B cell (primary cell): ENCODE measurements around the gene ZFP2. TPM values are rescaled to one million over a fixed set of nuclear protein-coding genes. Genes with fewer than 3 reads are reported as not detected.

Experiments used
- ATAC-seq: fragments of 200-7000 bp; cut with Tn5 transposase; one replicate; pipeline ENCODE4 v1.10.0; 2021; ENCODE audit warnings: low read depth, mild to moderate bottlenecking, moderate number of reproducible peaks, moderate library complexity
- CTCF ChIA-PET: fragments of 350-600 bp; sonication (Branson Sonifier 250); formaldehyde crosslinking; loops from one replicate; lab custom pipeline; 2021; ENCODE audit warnings: antibody characterized with exemption, inconsistent platforms; lab: Charles Lee
- POLR2A ChIA-PET: fragments of 350-600 bp; sonication (Branson Sonifier 250); formaldehyde crosslinking; loops from one replicate; lab custom pipeline; 2021; ENCODE audit warnings: antibody characterized with exemption; lab: Charles Lee
- DNase-seq: peaks from one replicate; pipeline ENCODE4 v3.0.0; 2013
- H2AFZ ChIP-seq: 2 replicates; pipeline ENCODE4 v1.6.1; 2012; ENCODE audit warnings: mild to moderate bottlenecking, low read depth, low read length; ENCODE audit not compliant: insufficient read depth, poor library complexity, severe bottlenecking
- H3K27ac ChIP-seq, 2 donors: 1 replicate in 1 of 2; 2 replicates in 1 of 2; pipeline ENCODE4 v1.5.1; 2012 to 2013; ENCODE audit warnings: low read length in 2 of 2, mild to moderate bottlenecking in 2 of 2, moderate library complexity in 1 of 2
- H3K27me3 ChIP-seq, 4 experiments: fragments of 200-600 bp in 1 of 4; sonication (generic) in 1 of 4; replicated peaks in 1 of 4; 1 replicate in 2 of 4; 2 replicates in 2 of 4; pipeline versions ENCODE4 v1.6.1 to v1.7.0; 2013 to 2016; ENCODE audit warnings: low read length in 3 of 4, mild to moderate bottlenecking in 2 of 4, mixed read lengths in 1 of 4, moderate library complexity in 1 of 4; ENCODE audit not compliant: insufficient read depth in 4 of 4, control insufficient read depth in 3 of 4; ENCODE audit errors: control extremely low read depth in 1 of 4
- H3K36me3 ChIP-seq, 2 experiments: replicated peaks in 1 of 2; 1 replicate in 1 of 2; 2 replicates in 1 of 2; pipeline versions ENCODE4 v1.6.1 to v1.7.1; 2013; ENCODE audit warnings: low read length in 1 of 2; ENCODE audit not compliant: insufficient read depth in 2 of 2, control insufficient read depth in 1 of 2; ENCODE audit errors: control extremely low read depth in 1 of 2, extremely low read depth in 1 of 2
- H3K4me1 ChIP-seq, 2 donors: fragments of 200-600 bp in 1 of 2; sonication (generic) in 1 of 2; 1 replicate in 1 of 2; 2 replicates in 1 of 2; pipeline versions ENCODE4 v1.5.1 to v1.6.1; 2013 to 2017; ENCODE audit warnings: low read length in 2 of 2; ENCODE audit not compliant: control insufficient read depth in 2 of 2, insufficient read depth in 2 of 2
- H3K4me2 ChIP-seq: replicated peaks from 2 replicates; pipeline ENCODE3; 2012; ENCODE audit warnings: mild to moderate bottlenecking, low read depth, low read length; ENCODE audit not compliant: poor library complexity, severe bottlenecking
- H3K4me3 ChIP-seq, 5 experiments: fragments of 200-600 bp in 1 of 5; sonication (generic) in 1 of 5; 1 replicate in 3 of 5; 2 replicates in 2 of 5; pipeline versions ENCODE4 v1.5.1 to v1.7.0; 2011 to 2016; ENCODE audit warnings: low read length in 4 of 5, mild to moderate bottlenecking in 4 of 5, low read depth in 2 of 5, control low read depth in 1 of 5, moderate library complexity in 1 of 5; ENCODE audit not compliant: insufficient read depth in 1 of 5; ENCODE audit errors: control extremely low read depth in 1 of 5, extremely low read depth in 1 of 5
- H3K79me2 ChIP-seq: fragments of 200-600 bp; sonication (generic); one replicate; pipeline ENCODE4 v1.6.0; 2016; ENCODE audit warnings: low read length; ENCODE audit not compliant: control insufficient read depth, insufficient read depth
- H3K9ac ChIP-seq: fragments of 200-600 bp; sonication (generic); 2 replicates; pipeline ENCODE4 v1.6.1; 2017; ENCODE audit warnings: mild to moderate bottlenecking, low read length, moderate library complexity
- H3K9me3 ChIP-seq, 3 donors: one replicate each; pipeline versions ENCODE4 v1.6.1 to v1.7.1; 2013; ENCODE audit warnings: low read length in 2 of 3; ENCODE audit not compliant: control insufficient read depth in 2 of 3, insufficient read depth in 1 of 3; ENCODE audit errors: control extremely low read depth in 1 of 3
- H4K20me1 ChIP-seq: 2 replicates; pipeline ENCODE4 v1.6.0; 2012; ENCODE audit warnings: mild to moderate bottlenecking, low read length; ENCODE audit not compliant: insufficient read depth, control insufficient read depth, poor library complexity, severe bottlenecking
- H3K27ac Mint-ChIP-seq: one replicate; pipeline ENCODE4 v1.8.0; 2021; ENCODE audit warnings: mixed read lengths
- H3K27me3 Mint-ChIP-seq: one replicate; pipeline ENCODE4 v1.8.0; 2021; ENCODE audit warnings: mixed read lengths
- H3K4me1 Mint-ChIP-seq: one replicate; pipeline ENCODE4 v1.8.0; 2021; ENCODE audit warnings: mixed read lengths
- H3K4me3 Mint-ChIP-seq: one replicate; pipeline ENCODE4 v1.8.0; 2021; ENCODE audit warnings: mixed read lengths
- H3K9me3 Mint-ChIP-seq: one replicate; pipeline ENCODE4 v1.8.0; 2022; ENCODE audit warnings: mixed read lengths; ENCODE audit not compliant: insufficient read depth
- EZH2 ChIP-seq: IDR thresholded peaks from 2 replicates; pipeline ENCODE4 v1.6.1; 2012; ENCODE audit warnings: borderline replicate concordance, low read depth, mild to moderate bottlenecking, moderate library complexity, low read length; ENCODE audit not compliant: insufficient read depth, poor library complexity, severe bottlenecking
- WGBS: methylation state at CpG from one replicate; pipeline ENCODE4 v1.1.5; 2013; ENCODE audit warnings: missing lambda C conversion rate; ENCODE audit not compliant: insufficient coverage; 5-methylcytosine and 5-hydroxymethylcytosine counted together
- intact Hi-C: fragments of 100-400 bp; cut with micrococcal nuclease; formaldehyde crosslinking; loops from one replicate; pipeline ENCODE4 v1.10.0; 2022
- polyA plus RNA-seq: library from polyadenylated mRNA; depleted of rRNA; stranded (reverse); fragments of >200 nt; gene quantifications from 2 replicates; pipeline ENCODE4 v1.2.3, GENCODE V29; 2012
- total RNA-seq, 2 donors: library from RNA; stranded (reverse); fragments of 120-200 nt in 1 of 2; gene quantifications; 1 replicate in 1 of 2; 2 replicates in 1 of 2; pipeline versions ENCODE4 v1.2.3 to v1.2.4, GENCODE V29; 2013 to 2022
- TF ChIP-seq, protein P1 (sequence below): fragments of 200-600 bp; IDR thresholded peaks from one replicate; pipeline ENCODE4 v1.8.0; 2022; ENCODE audit warnings: antibody characterized with exemption, mild to moderate bottlenecking

ZFP2 gene
- total and polyA plus RNA-seq, 2 donors (not counting 1 experiment from before 2014, with no cell fraction given): 0.72 to 2.2 TPM

DNA sequence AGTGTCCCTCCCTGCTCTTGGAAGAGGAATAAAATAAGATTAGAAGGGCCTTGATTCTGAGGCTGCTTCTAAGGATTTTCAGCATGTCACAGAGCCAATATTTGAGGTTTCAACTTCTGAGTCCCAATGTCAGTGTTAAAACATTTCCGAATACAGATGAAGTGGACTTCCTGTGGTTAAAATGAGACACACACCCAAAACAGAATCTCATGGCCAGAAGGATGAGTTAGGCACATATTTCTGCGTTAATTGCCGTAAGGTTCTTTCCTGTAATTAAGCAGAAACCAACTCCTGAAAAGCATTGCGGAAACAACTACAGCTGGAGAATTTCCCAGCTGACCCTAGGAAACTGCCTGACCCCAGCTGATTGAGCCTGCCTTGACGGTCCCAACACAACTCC, 46.4 kb upstream of the ZFP2 start:
- H3K27me3 ChIP-seq: no peaks in the 10 kb centered on the region
- no peaks in the 10 kb centered on the region for H3K36me3 ChIP-seq
- H3K79me2 ChIP-seq: no peaks in the 10 kb centered on the region
- no peak overlapping the region for H3K27ac Mint-ChIP-seq
- POLR2A ChIA-PET: no interaction called here
- peaks cover 17% of the 10 kb centered on the region for H3K27me3 Mint-ChIP-seq
- H3K27ac ChIP-seq: no peak overlapping the region
- intact Hi-C loops: no loop called here
- no peak for ATAC-seq
- H3K4me1 ChIP-seq: no peaks in the 10 kb centered on the region
- no peaks in the 10 kb centered on the region for H3K9me3 ChIP-seq
- no peaks in the 10 kb centered on the region for H3K9me3 Mint-ChIP-seq
- H3K4me2 ChIP-seq: no peak overlapping the region
- no peak overlapping the region for H3K4me3 Mint-ChIP-seq
- no peak for DNase-seq
- no peak overlapping the region for H2AFZ ChIP-seq
- H3K4me1 Mint-ChIP-seq: no peaks in the 10 kb centered on the region
- H3K4me3 ChIP-seq: no peak overlapping the region
- WGBS: 48% methylated on average over 5 of the region's 5 CpGs
- H3K9ac ChIP-seq: no peak overlapping the region
- CTCF ChIA-PET: no interaction called here
- no peak for TF ChIP-seq EZH2
- TF ChIP-seq, protein P1, sequence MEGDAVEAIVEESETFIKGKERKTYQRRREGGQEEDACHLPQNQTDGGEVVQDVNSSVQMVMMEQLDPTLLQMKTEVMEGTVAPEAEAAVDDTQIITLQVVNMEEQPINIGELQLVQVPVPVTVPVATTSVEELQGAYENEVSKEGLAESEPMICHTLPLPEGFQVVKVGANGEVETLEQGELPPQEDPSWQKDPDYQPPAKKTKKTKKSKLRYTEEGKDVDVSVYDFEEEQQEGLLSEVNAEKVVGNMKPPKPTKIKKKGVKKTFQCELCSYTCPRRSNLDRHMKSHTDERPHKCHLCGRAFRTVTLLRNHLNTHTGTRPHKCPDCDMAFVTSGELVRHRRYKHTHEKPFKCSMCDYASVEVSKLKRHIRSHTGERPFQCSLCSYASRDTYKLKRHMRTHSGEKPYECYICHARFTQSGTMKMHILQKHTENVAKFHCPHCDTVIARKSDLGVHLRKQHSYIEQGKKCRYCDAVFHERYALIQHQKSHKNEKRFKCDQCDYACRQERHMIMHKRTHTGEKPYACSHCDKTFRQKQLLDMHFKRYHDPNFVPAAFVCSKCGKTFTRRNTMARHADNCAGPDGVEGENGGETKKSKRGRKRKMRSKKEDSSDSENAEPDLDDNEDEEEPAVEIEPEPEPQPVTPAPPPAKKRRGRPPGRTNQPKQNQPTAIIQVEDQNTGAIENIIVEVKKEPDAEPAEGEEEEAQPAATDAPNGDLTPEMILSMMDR: no peak
- no peaks in the 10 kb centered on the region for H4K20me1 ChIP-seq

GRCh38 chr5:178851951-178852350, 43.8 kb upstream of the ZFP2 start:
- no peak overlapping the region for H3K9ac ChIP-seq
- H3K9me3 Mint-ChIP-seq: no peaks in the 10 kb centered on the region
- intact Hi-C loops: no loop called here
- peaks cover 0 to 7% (median 0%) of the 10 kb centered on the region in 4 experiments for H3K27me3 ChIP-seq
- no peak for DNase-seq
- no peaks in the 10 kb centered on the region for H4K20me1 ChIP-seq
- no peak overlapping the region for H3K27ac ChIP-seq
- H3K4me3 Mint-ChIP-seq: no peak overlapping the region
- no peaks in the 10 kb centered on the region for H3K36me3 ChIP-seq
- ChIA-PET POLR2A (no interaction called here), CTCF (no interaction called here)
- no peak overlapping the region for H2AFZ ChIP-seq
- no peaks in the 10 kb centered on the region for H3K4me1 ChIP-seq
- no peak overlapping the region for H3K4me3 ChIP-seq
- H3K27ac Mint-ChIP-seq: no peak overlapping the region
- no peaks in the 10 kb centered on the region for H3K4me1 Mint-ChIP-seq
- WGBS: 93% methylated on average over 3 of the region's 3 CpGs
- TF ChIP-seq, protein P1: no peak
- no peak for TF ChIP-seq EZH2
- H3K79me2 ChIP-seq: no peaks in the 10 kb centered on the region
- H3K4me2 ChIP-seq: no peak overlapping the region
- no peak for ATAC-seq
- no peaks in the 10 kb centered on the region for H3K9me3 ChIP-seq
- H3K27me3 Mint-ChIP-seq: peaks cover 25% of the 10 kb centered on the region
